C4-2B (cell line): Measurements from ENCODE around the gene ADGRV1.

Source experiments
- H3K27ac ChIP-seq: fragments of 450-650 bp; 2 replicates; pipeline ENCODE4 v1.5.1; 2017
- CTCF ChIP-seq: fragments of 450-650 bp; conservative IDR thresholded peaks from 2 replicates; pipeline ENCODE4 v1.5.1; 2017; ENCODE audit warnings: mild to moderate bottlenecking
- ZFX ChIP-seq: fragments of 450-650 bp; IDR thresholded peaks from 2 replicates; pipeline ENCODE4 v1.6.1; 2017

The ADGRV1 gene

DNA sequence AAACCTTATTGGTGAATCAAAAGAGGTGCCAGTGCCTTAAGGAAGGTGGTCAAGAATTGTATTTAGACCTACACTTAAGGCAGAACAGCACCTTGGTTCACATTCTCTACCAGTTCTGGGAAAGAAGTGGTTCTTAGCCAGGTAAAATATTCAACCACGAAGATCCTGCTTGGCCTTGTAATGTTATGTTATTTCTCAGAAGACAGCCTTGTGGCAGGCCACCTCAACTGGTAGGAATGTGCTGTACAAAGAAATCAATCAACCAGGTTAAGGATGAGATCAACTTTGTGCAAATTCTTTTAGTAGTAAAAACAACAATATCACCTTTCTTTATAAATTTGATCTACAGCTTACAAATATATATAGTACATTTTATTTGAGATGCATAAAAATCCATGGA, 577.7 kb downstream of the ADGRV1 start:
- no peak overlapping the region for H3K27ac ChIP-seq
- no peak for TF ChIP-seq ZFX
- no peak for TF ChIP-seq CTCF

DNA sequence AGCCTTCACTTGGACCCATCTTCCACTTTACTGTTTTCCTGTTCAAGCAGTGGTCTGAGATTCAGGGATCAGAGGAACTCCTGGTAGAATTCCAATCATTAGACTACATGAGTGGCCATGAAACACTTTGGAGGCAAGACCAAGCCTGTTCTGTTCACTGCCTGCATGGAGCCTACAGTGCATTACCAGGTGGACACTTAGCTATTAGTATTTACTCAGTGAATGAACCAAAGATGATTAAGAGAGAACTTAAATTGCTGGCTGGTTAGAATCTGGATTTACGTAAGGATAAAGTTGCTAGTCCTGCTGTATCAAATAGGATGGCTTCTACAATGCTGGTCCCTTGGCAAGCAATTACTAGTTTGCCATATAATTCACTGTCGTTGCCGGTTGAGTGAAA, 579.0 kb downstream of the ADGRV1 start:
- TF ChIP-seq ZFX: no peak
- TF ChIP-seq CTCF: no peak
- no peak overlapping the region for H3K27ac ChIP-seq

DNA sequence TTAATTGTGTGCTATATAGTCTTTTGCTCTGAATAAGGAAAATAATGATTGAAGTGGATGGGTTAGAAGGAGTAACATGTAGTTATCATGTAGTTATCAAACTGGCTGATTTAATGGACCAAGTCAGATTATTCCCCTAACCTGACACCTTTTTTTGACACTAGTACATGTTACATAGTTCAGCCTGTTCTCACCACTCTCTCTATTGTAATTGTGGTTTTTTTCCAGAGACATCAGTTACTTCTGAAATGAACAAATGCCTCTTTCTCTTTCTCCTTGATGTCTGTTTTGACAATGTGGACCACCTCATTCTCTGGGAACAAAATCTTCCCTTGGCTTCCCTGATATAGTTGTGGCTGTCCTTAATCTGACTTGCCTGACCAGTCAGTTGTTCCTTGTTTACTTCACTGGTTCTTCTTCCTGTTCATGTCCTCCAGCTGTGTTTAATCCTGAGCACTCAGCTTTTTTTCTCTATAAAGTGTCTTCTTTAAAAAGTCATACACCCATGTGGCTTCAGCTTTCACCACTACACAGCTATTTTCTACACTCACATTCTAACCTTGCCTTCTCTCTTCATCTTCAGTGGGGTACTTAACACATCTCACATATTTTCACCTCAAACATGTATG, 581.1 kb downstream of the ADGRV1 start:
- no peak overlapping the region for H3K27ac ChIP-seq
- TF ChIP-seq CTCF (no peak), ZFX (no peak)

GRCh38 chr5:91140657-91141056, 582.1 kb downstream of the ADGRV1 start:
- TF ChIP-seq ZFX: no peak
- no peak for TF ChIP-seq CTCF
- H3K27ac ChIP-seq: no peak overlapping the region

DNA sequence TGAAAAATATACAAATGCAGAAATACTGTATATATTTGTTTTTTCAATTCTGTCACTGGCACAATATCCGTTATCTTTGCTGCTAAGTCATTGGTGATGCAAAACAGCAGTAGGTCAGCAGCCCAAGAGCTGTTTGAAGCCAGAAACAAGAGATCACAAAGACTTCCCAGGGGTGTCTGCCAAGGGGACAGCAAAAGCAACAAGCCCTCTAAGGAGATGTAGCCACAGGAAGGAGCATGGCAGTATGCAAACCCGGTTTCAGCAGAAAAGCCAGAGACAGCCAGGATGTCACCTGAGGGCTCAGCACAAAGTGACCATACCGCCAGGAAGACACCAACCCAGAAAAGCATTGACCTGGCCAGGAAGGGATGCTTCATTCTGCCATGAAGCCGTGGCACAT, 583.0 kb downstream of the ADGRV1 start:
- no peak overlapping the region for H3K27ac ChIP-seq
- TF ChIP-seq ZFX (no peak), CTCF (no peak)

- TF ChIP-seq CTCF (no peak), ZFX (no peak)
- H3K27ac ChIP-seq: no peak overlapping the region
Measured at GRCh38 chr5:91142386-91142785, 583.8 kb downstream of the ADGRV1 start.

GRCh38 chr5:91142819-91143218, 584.2 kb downstream of the ADGRV1 start:
- H3K27ac ChIP-seq: no peak overlapping the region
- no peak for TF ChIP-seq CTCF
